Neuronal stem cell (in vitro differentiated cells): ENCODE data around the gene OR4D2.

Experiments
- DNase-seq: peaks from one replicate; pipeline ENCODE4 v3.0.0-alpha.2; 2013; ENCODE audit warnings: low spot score
- H2AFZ ChIP-seq: one replicate; pipeline ENCODE4 v1.6.1; 2013; ENCODE audit warnings: mild to moderate bottlenecking, low read length, inconsistent platforms
- H2AK5ac ChIP-seq: 2 replicates; pipeline ENCODE4 v1.6.1; 2013; ENCODE audit warnings: low read depth, mild to moderate bottlenecking, inconsistent platforms, low read length, moderate library complexity, mixed read lengths
- H2BK120ac ChIP-seq: 2 replicates; pipeline ENCODE4 v1.6.1; 2013; ENCODE audit warnings: low read depth, mild to moderate bottlenecking, inconsistent platforms, low read length, moderate library complexity, mixed read lengths
- H2BK12ac ChIP-seq: one replicate; pipeline ENCODE4 v1.6.1; 2013; ENCODE audit warnings: low read length, inconsistent platforms
- H2BK15ac ChIP-seq: 2 replicates; pipeline ENCODE4 v1.6.1; 2013; ENCODE audit warnings: mild to moderate bottlenecking, low read length, inconsistent platforms, mixed read lengths
- H2BK5ac ChIP-seq: one replicate; pipeline ENCODE4 v1.6.1; 2013; ENCODE audit warnings: inconsistent platforms, mild to moderate bottlenecking, low read length, moderate library complexity
- H3K14ac ChIP-seq: one replicate; pipeline ENCODE4 v1.6.1; 2013; ENCODE audit warnings: low read length, inconsistent platforms
- H3K18ac ChIP-seq: 2 replicates; pipeline ENCODE4 v1.6.1; 2013; ENCODE audit warnings: low read length, inconsistent platforms
- H3K23ac ChIP-seq: 2 replicates; pipeline ENCODE4 v1.6.1; 2013; ENCODE audit warnings: low read depth, mild to moderate bottlenecking, mixed read lengths, low read length, inconsistent platforms; ENCODE audit not compliant: poor library complexity
- H3K27ac ChIP-seq: replicated peaks from 3 replicates; pipeline ENCODE4 v1.5.1; 2013; ENCODE audit warnings: low read length, inconsistent platforms
- H3K27me3 ChIP-seq, 3 experiments: 2 replicates each; pipeline ENCODE4 v1.6.1; 2013; ENCODE audit warnings: low read length in 3 of 3, mild to moderate bottlenecking in 2 of 3, inconsistent platforms in 1 of 3, low read depth in 1 of 3, mixed read lengths in 1 of 3, moderate library complexity in 1 of 3; ENCODE audit not compliant: control insufficient read depth in 3 of 3, insufficient read depth in 3 of 3
- H3K36me3 ChIP-seq, 2 donors: replicated peaks in 1 of 2; 2 replicates each; pipeline ENCODE4 v1.6.1; 2013; ENCODE audit warnings: low read length in 2 of 2; ENCODE audit not compliant: control insufficient read depth in 2 of 2, insufficient read depth in 2 of 2
- H3K4ac ChIP-seq: 2 replicates; pipeline ENCODE4 v1.6.1; 2013; ENCODE audit warnings: inconsistent platforms, mild to moderate bottlenecking, low read length, moderate library complexity
- H3K4me1 ChIP-seq, 2 donors: 1 replicate in 1 of 2; 2 replicates in 1 of 2; pipeline ENCODE4 v1.6.1; 2013; ENCODE audit warnings: low read length in 2 of 2, low read depth in 1 of 2; ENCODE audit not compliant: control insufficient read depth in 2 of 2, insufficient read depth in 1 of 2
- H3K4me2 ChIP-seq: one replicate; pipeline ENCODE4 v1.6.1; 2013; ENCODE audit warnings: mild to moderate bottlenecking, low read length, inconsistent platforms; ENCODE audit not compliant: insufficient read depth, poor library complexity, severe bottlenecking
- H3K4me3 ChIP-seq, 2 donors: 2 replicates each; pipeline ENCODE4 v1.5.1; 2013; ENCODE audit warnings: low read length in 2 of 2, mild to moderate bottlenecking in 2 of 2, inconsistent platforms in 1 of 2, moderate library complexity in 1 of 2
- H3K79me1 ChIP-seq: one replicate; pipeline ENCODE4 v1.6.1; 2013; ENCODE audit warnings: low read depth, mild to moderate bottlenecking, inconsistent platforms, low read length, moderate library complexity
- H3K9ac ChIP-seq: one replicate; pipeline ENCODE4 v1.6.1; 2013; ENCODE audit warnings: mild to moderate bottlenecking, low read depth, low read length, inconsistent platforms; ENCODE audit not compliant: poor library complexity
- H3K9me3 ChIP-seq, 2 donors: replicated peaks in 1 of 2; 2 replicates each; pipeline versions ENCODE3 to v1.6.1; 2013; ENCODE audit warnings: low read length in 2 of 2, mild to moderate bottlenecking in 2 of 2, inconsistent platforms in 1 of 2, low read depth in 1 of 2, mixed read lengths in 1 of 2, moderate library complexity in 1 of 2; ENCODE audit not compliant: control insufficient read depth in 2 of 2, insufficient read depth in 1 of 2
- H4K8ac ChIP-seq: one replicate; pipeline ENCODE4 v1.6.1; 2013; ENCODE audit warnings: low read depth, mild to moderate bottlenecking, inconsistent platforms, low read length, moderate library complexity
- H4K91ac ChIP-seq: one replicate; pipeline ENCODE4 v1.6.1; 2013; ENCODE audit warnings: low read length, low read depth, mild to moderate bottlenecking, inconsistent platforms; ENCODE audit not compliant: poor library complexity
- WGBS, 2 donors: extraction: QIAGEN DNeasy Blood & Tissue Kit; methylation state at CpG; one replicate each; pipeline ENCODE4 v1.1.7; 2013; ENCODE audit warnings: missing lambda C conversion rate in 2 of 2, mixed read lengths in 1 of 2; ENCODE audit not compliant: insufficient read length in 2 of 2, insufficient replicate concordance in 1 of 2; ENCODE audit errors: extremely low coverage in 2 of 2; 5-methylcytosine and 5-hydroxymethylcytosine counted together

OR4D2 gene

DNA sequence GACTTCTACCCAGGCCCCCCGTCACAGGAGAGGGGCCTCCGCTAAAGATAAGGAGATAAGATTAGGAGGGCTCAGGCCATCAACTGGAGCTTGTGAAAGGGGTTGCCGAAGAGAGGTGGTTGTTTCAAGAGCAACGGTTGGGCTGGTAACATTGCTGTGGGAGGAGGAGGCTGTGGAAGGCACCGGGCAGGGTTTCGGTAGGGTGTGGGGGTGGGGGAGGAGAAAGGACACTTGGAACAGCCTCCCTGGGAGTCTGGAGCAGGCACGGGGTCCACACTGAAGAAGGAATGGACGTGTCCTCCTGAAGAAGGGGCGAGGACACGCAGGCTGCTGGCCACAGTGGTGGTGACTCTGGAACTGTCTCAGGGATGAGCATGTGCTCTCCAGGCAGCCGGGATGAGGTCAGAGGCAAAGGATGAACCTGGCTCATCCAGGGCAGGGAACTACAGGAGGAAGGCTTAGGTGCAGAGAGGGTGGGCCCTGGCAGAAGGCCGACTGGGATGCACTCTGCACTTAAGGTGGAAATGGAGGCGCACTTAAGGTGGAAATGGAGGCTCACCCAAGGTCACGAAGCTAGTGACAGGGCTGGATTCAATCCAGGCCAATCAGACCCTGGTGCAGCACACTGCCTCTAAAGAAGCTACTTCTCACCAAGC lies 24.6 kb downstream of the OR4D2 start:
- H3K18ac ChIP-seq = no peak overlapping the region
- H3K4me3 ChIP-seq = peak overlapping the region in 1 of 2 donors; percentile 40
- H2AFZ ChIP-seq = no peak overlapping the region
- WGBS, 2 donors = no CpG with 5 or more reads among the region's 14 CpGs
- H3K9ac ChIP-seq = no peak overlapping the region
- no peaks in the 10 kb centered on the region for H3K9me3 ChIP-seq
- H3K4me2 ChIP-seq = no peak overlapping the region
- DNase-seq = no peak
- H4K91ac ChIP-seq = no peak overlapping the region
- H3K23ac ChIP-seq = no peak overlapping the region
- H3K79me1 ChIP-seq = no peaks in the 10 kb centered on the region
- H3K36me3 ChIP-seq = no peaks in the 10 kb centered on the region
- H4K8ac ChIP-seq = no peak overlapping the region
- no peaks in the 10 kb centered on the region for H3K4me1 ChIP-seq
- no peak overlapping the region for H2BK15ac ChIP-seq
- H3K27ac ChIP-seq = no peak overlapping the region
- no peak overlapping the region for H3K14ac ChIP-seq
- H2BK12ac ChIP-seq = no peak overlapping the region
- H3K27me3 ChIP-seq = peaks cover 0 to 43% (median 0%) of the 10 kb centered on the region in 3 experiments
- H3K4ac ChIP-seq = no peak overlapping the region
- no peak overlapping the region for H2AK5ac ChIP-seq
- H2BK5ac ChIP-seq = no peak overlapping the region
- peak overlapping the region; percentile 53 for H2BK120ac ChIP-seq

DNA sequence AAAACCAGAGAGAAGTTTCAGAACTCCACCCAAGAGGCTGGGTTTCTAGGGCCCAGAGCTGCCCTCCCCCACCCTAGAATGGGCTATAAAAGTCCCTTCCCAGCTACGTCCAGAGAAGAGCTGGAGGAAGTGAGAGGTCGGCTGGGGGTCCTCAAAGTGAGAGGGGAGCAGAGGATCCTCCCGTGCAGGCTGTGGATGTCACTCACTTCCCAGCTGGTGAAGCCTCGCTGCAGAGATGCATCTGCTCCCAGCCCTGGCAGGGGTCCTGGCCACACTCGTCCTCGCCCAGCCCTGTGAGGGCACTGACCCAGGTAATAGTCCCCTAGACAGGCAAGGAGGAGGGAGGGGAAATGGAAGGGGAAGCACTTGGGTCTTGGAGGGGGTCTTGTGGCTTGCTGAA lies 25.8 kb downstream of the OR4D2 start, which contains the start of gene EPX:
Gene EPX (plus strand): TSS at position 115 of the 400 bp plus-strand sequence. CDS start 121 bp downstream, at position 236.
- no peak within 1 kb of the TSS for H3K4me2 ChIP-seq
- no peak within 1 kb of the TSS for H2AK5ac ChIP-seq
- H3K79me1 ChIP-seq = no peaks in the 10 kb centered on the region
- H3K27me3 ChIP-seq = peaks cover 0 to 36% (median 0%) of the 10 kb centered on the region in 3 experiments
- H4K8ac ChIP-seq = no peak within 1 kb of the TSS
- no peaks in the 10 kb centered on the region for H3K4me1 ChIP-seq
- no peak within 1 kb of the TSS for H3K4ac ChIP-seq
- H3K27ac ChIP-seq = no peak within 1 kb of the TSS
- no peak within 1 kb of the TSS for H2BK15ac ChIP-seq
- peak within 1 kb of the TSS; percentile 48 for H3K18ac ChIP-seq
- H2BK12ac ChIP-seq = no peak within 1 kb of the TSS
- no peaks in the 10 kb centered on the region for H3K36me3 ChIP-seq
- H2BK5ac ChIP-seq = no peak within 1 kb of the TSS
- peak within 1 kb of the TSS; percentile 47 for H3K23ac ChIP-seq
- H3K4me3 ChIP-seq = peak within 1 kb of the TSS in 1 of 2 donors; percentile 40
- H3K9me3 ChIP-seq = no peaks in the 10 kb centered on the region
- no peak within 1 kb of the TSS for H2AFZ ChIP-seq
- H4K91ac ChIP-seq = no peak within 1 kb of the TSS
- no peak for DNase-seq
- H3K14ac ChIP-seq = no peak within 1 kb of the TSS
- H2BK120ac ChIP-seq = no peak within 1 kb of the TSS
- H3K9ac ChIP-seq = no peak within 1 kb of the TSS
- no CpG with 5 or more reads among the region's 6 CpGs for WGBS, 2 donors

DNA sequence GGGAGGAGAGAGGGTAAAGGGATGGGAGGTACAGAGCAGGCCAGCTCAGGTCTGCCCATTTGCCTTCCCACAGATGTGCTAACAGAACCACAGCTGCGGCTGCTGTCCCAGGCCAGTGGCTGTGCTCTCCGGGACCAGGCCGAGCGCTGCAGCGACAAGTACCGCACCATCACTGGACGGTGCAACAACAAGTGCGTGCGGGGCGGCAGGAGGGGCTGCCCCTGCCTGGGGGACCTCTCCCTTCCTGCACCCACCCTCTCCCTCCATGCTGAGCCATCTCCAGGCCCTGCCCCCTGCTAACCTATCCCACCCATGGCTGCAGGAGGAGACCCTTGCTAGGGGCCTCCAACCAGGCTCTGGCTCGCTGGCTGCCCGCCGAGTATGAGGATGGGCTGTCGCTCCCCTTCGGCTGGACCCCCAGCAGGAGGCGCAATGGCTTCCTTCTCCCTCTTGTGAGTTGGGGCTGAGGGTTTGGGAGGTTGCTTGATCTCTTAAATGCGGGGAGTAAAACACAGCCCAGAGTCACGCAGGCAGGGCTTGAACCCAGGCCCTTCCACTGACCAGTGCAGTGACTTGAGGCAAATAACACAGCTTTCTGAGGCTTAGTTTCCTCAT lies 27.0 kb downstream of the OR4D2 start:
- no CpG with 5 or more reads among the region's 18 CpGs for WGBS, 2 donors

GRCh38 chr17:58195518-58196123 lies 28.8 kb downstream of the OR4D2 start:
- 100% methylated on average over 1 of the region's 5 CpGs for WGBS, 2 donors
- Histone ChIP-seq H3K4me1 (no peaks in the 10 kb centered on the region), H4K8ac (no peak overlapping the region), H2BK12ac (no peak overlapping the region), H3K4me3 (no peak overlapping the region), H2BK5ac (no peak overlapping the region), H3K23ac (no peak overlapping the region), H2AK5ac (no peak overlapping the region), H3K27me3 (peaks cover 0 to 41% (median 0%) of the 10 kb centered on the region in 3 experiments), H2AFZ (no peak overlapping the region), H3K27ac (no peak overlapping the region), H3K18ac (no peak overlapping the region), H2BK120ac (no peak overlapping the region), H3K4ac (no peak overlapping the region), H3K9me3 (no peaks in the 10 kb centered on the region), H3K79me1 (no peaks in the 10 kb centered on the region), H3K9ac (no peak overlapping the region), H4K91ac (no peak overlapping the region), H3K36me3 (no peaks in the 10 kb centered on the region), H3K4me2 (no peak overlapping the region), H3K14ac (no peak overlapping the region), H2BK15ac (peak overlapping the region; percentile 10)
- DNase-seq = no peak

More for the DNA sequence above, 27.0 kb downstream of the OR4D2 start:
- H3K36me3 ChIP-seq = no peaks in the 10 kb centered on the region
- H4K91ac ChIP-seq = no peak overlapping the region
- H3K4me3 ChIP-seq = no peak overlapping the region
- no peak overlapping the region for H3K9ac ChIP-seq
- H4K8ac ChIP-seq = no peak overlapping the region
- H2AFZ ChIP-seq = no peak overlapping the region
- no peak overlapping the region for H2BK5ac ChIP-seq
- DNase-seq = no peak
- H3K14ac ChIP-seq = no peak overlapping the region
- peak overlapping the region; percentile 47 for H3K23ac ChIP-seq
- no peak overlapping the region for H3K18ac ChIP-seq
- no peak overlapping the region for H3K4me2 ChIP-seq
- no peaks in the 10 kb centered on the region for H3K4me1 ChIP-seq
- no peaks in the 10 kb centered on the region for H3K9me3 ChIP-seq
- no peaks in the 10 kb centered on the region for H3K79me1 ChIP-seq
- no peak overlapping the region for H3K27ac ChIP-seq
- H2BK15ac ChIP-seq = no peak overlapping the region
- H2AK5ac ChIP-seq = no peak overlapping the region
- H3K27me3 ChIP-seq = peaks cover 0 to 37% (median 0%) of the 10 kb centered on the region in 3 experiments
- H3K4ac ChIP-seq = no peak overlapping the region
- no peak overlapping the region for H2BK12ac ChIP-seq
- no peak overlapping the region for H2BK120ac ChIP-seq
